Peyer's patch (tissue), 4 donors: Measurements from ENCODE around the gene CLASP2.

Experiments
- CTCF ChIP-seq, 6 experiments: fragments of 450-650 bp in 4 of 6; fragments of 200-600 bp in 2 of 6; sonication (generic) in 1 of 6; IDR thresholded peaks; one replicate each; pipeline ENCODE4 v1.5.1; 2017 to 2019; ENCODE audit warnings: antibody characterized with exemption in 6 of 6, mild to moderate bottlenecking in 3 of 6, moderate library complexity in 1 of 6
- POLR2A ChIP-seq, 2 donors: fragments of 450-650 bp; IDR thresholded peaks; one replicate each; pipeline ENCODE4 v1.5.1; 2017; ENCODE audit warnings: antibody characterized with exemption in 2 of 2, mild to moderate bottlenecking in 2 of 2, moderate library complexity in 2 of 2

GRCh38 chr3:33658991-33659848 lies 58.8 kb downstream of the CLASP2 start:
- TF ChIP-seq CTCF (IDR thresholded peaks at IDR 0.05) = no peak
- TF ChIP-seq POLR2A (IDR thresholded peaks at IDR 0.05) = no peak
